Naive thymus-derived CD4-positive, alpha-beta T cell (primary cell): ENCODE results near the gene RAD51B. TPM values are rescaled to one million over a fixed set of nuclear protein-coding genes. Genes with fewer than 3 reads are reported as not detected.

Source experiments
- ATAC-seq: fragments of 150-1000 bp; cut with Tn5 transposase; 2 replicates; pipeline ENCODE4 v1.10.0; 2021; ENCODE audit warnings: mild to moderate bottlenecking, moderate library complexity
- CTCF ChIA-PET: fragments of 350-600 bp; sonication (Branson Sonifier 250); formaldehyde crosslinking; loops from one replicate; lab custom pipeline; 2021; ENCODE audit warnings: antibody characterized with exemption; lab: Charles Lee
- POLR2A ChIA-PET: fragments of 350-600 bp; sonication (Branson Sonifier 250); formaldehyde crosslinking; loops from one replicate; lab custom pipeline; 2021; ENCODE audit warnings: antibody characterized with exemption, inconsistent platforms; lab: Charles Lee
- DNase-seq, 9 donors: peaks; one replicate each; pipeline versions ENCODE4 v3.0.0 to v3.0.0-alpha.2; 2020 to 2022; ENCODE audit warnings: mixed read lengths in 1 of 9
- H3K27ac ChIP-seq: one replicate; pipeline ENCODE4 v1.7.0; 2013; ENCODE audit warnings: mild to moderate bottlenecking, low read depth, low read length, moderate library complexity
- H3K27me3 ChIP-seq, 2 donors: one replicate each; pipeline ENCODE4 v1.7.0; 2013; ENCODE audit warnings: low read length in 2 of 2, mild to moderate bottlenecking in 2 of 2, moderate library complexity in 2 of 2; ENCODE audit not compliant: control insufficient read depth in 2 of 2, insufficient read depth in 2 of 2
- H3K36me3 ChIP-seq, 3 experiments: 1 replicate in 2 of 3; 2 replicates in 1 of 3; pipeline ENCODE4 v1.7.0; 2013; ENCODE audit warnings: low read length in 3 of 3, mild to moderate bottlenecking in 3 of 3, moderate library complexity in 1 of 3; ENCODE audit not compliant: insufficient read depth in 3 of 3, control insufficient read depth in 2 of 3
- H3K4me1 ChIP-seq, 2 donors: one replicate each; pipeline ENCODE4 v1.7.0; 2013; ENCODE audit warnings: low read length in 2 of 2, mild to moderate bottlenecking in 2 of 2, moderate library complexity in 1 of 2; ENCODE audit not compliant: control insufficient read depth in 2 of 2, insufficient read depth in 2 of 2
- H3K4me3 ChIP-seq: 2 replicates; pipeline ENCODE4 v1.7.0; 2013; ENCODE audit warnings: mild to moderate bottlenecking, low read length
- H3K9me3 ChIP-seq, 3 experiments: 1 replicate in 2 of 3; 2 replicates in 1 of 3; pipeline ENCODE4 v1.7.0; 2013; ENCODE audit warnings: low read length in 3 of 3; ENCODE audit not compliant: control insufficient read depth in 2 of 3
- H3K27ac Mint-ChIP-seq, 9 donors: one replicate each; pipeline ENCODE4 v1.8.0; 2020 to 2022; ENCODE audit warnings: mixed read lengths in 9 of 9, mild to moderate bottlenecking in 8 of 9, moderate library complexity in 5 of 9, inconsistent platforms in 2 of 9
- H3K27me3 Mint-ChIP-seq, 5 donors: one replicate each; pipeline ENCODE4 v1.8.0; 2021 to 2022; ENCODE audit warnings: mixed read lengths in 5 of 5, mild to moderate bottlenecking in 1 of 5
- H3K36me3 Mint-ChIP-seq, 5 donors: one replicate each; pipeline ENCODE4 v1.8.0; 2020 to 2022; ENCODE audit warnings: mixed read lengths in 5 of 5, mild to moderate bottlenecking in 3 of 5, inconsistent platforms in 1 of 5
- H3K4me1 Mint-ChIP-seq, 7 donors: one replicate each; pipeline ENCODE4 v1.8.0; 2020 to 2022; ENCODE audit warnings: mixed read lengths in 7 of 7, mild to moderate bottlenecking in 3 of 7, inconsistent platforms in 1 of 7
- H3K4me3 Mint-ChIP-seq, 10 donors: one replicate each; pipeline ENCODE4 v1.8.0; 2020 to 2022; ENCODE audit warnings: mild to moderate bottlenecking in 10 of 10, mixed read lengths in 10 of 10, moderate library complexity in 6 of 10, inconsistent platforms in 2 of 10
- H3K9me3 Mint-ChIP-seq, 11 donors: one replicate each; pipeline ENCODE4 v1.8.0; 2020 to 2022; ENCODE audit warnings: mixed read lengths in 11 of 11, mild to moderate bottlenecking in 4 of 11, inconsistent platforms in 1 of 11, moderate library complexity in 1 of 11
- intact Hi-C, 2 donors: fragments of 100-400 bp; cut with micrococcal nuclease; formaldehyde crosslinking; loops; one replicate each; pipeline ENCODE4 v1.15.1; 2023
- polyA plus RNA-seq, 2 donors: library from polyadenylated mRNA; unstranded; fragments of 300-500 nt; fragmentation: Illumina TruSeq; gene quantifications; one replicate each; pipeline ENCODE4 v1.2.3, GENCODE V29; 2021
- total RNA-seq, 6 experiments: library from RNA in 5 of 6; stranded (reverse) in 5 of 6; gene quantifications; 1 replicate in 5 of 6; 2 replicates in 1 of 6; pipeline ENCODE4 v1.2.3 and lab custom pipeline; 2021 to 2026

RAD51B gene
- total and polyA plus RNA-seq, 7 experiments from 2014 or later: 15.0 to 42.2 (median 28.8) TPM

GRCh38 chr14:68039593-68039992, 220.0 kb downstream of the RAD51B start:
- no peak for ATAC-seq
- H3K9me3 ChIP-seq: no peaks in the 10 kb centered on the region
- no peaks in the 10 kb centered on the region for H3K27me3 ChIP-seq
- CTCF ChIA-PET: no interaction called here
- Mint-ChIP-seq H3K36me3 (peaks cover 0 to 16% (median 7%) of the 10 kb centered on the region in 5 donors), H3K27me3 (peaks cover 0 to 3% (median 0%) of the 10 kb centered on the region in 5 donors), H3K4me1 (peaks cover 0 to 7% (median 4%) of the 10 kb centered on the region in 7 donors), H3K9me3 (no peaks in the 10 kb centered on the region), H3K27ac (no peak overlapping the region), H3K4me3 (no peak overlapping the region)
- DNase-seq: no peak
- no peaks in the 10 kb centered on the region for H3K36me3 ChIP-seq
- no peak overlapping the region for H3K4me3 ChIP-seq
- no peak overlapping the region for H3K27ac ChIP-seq
- intact Hi-C loops: no loop called here
- POLR2A ChIA-PET: no interaction called here
- no peaks in the 10 kb centered on the region for H3K4me1 ChIP-seq

GRCh38 chr14:68040633-68041369, 221.2 kb downstream of the RAD51B start:
- Histone ChIP-seq H3K4me3 (no peak overlapping the region), H3K27me3 (no peaks in the 10 kb centered on the region), H3K9me3 (no peaks in the 10 kb centered on the region), H3K27ac (no peak overlapping the region), H3K4me1 (no peaks in the 10 kb centered on the region), H3K36me3 (no peaks in the 10 kb centered on the region)
- DNase-seq: no peak
- POLR2A ChIA-PET: no interaction called here
- CTCF ChIA-PET: no interaction called here
- no peak overlapping the region for H3K4me3 Mint-ChIP-seq
- peaks cover 0 to 7% (median 4%) of the 10 kb centered on the region in 7 donors for H3K4me1 Mint-ChIP-seq
- ATAC-seq: no peak
- H3K27ac Mint-ChIP-seq: no peak overlapping the region
- peaks cover 0 to 18% (median 7%) of the 10 kb centered on the region in 5 donors for H3K36me3 Mint-ChIP-seq
- intact Hi-C loops: no loop called here
- H3K27me3 Mint-ChIP-seq: peaks cover 0 to 3% (median 0%) of the 10 kb centered on the region in 5 donors
- no peaks in the 10 kb centered on the region for H3K9me3 Mint-ChIP-seq

GRCh38 chr14:68041876-68042354, 222.3 kb downstream of the RAD51B start:
- ATAC-seq (no peak), DNase-seq (no peak)
- Mint-ChIP-seq H3K4me1 (peaks cover 0 to 7% (median 4%) of the 10 kb centered on the region in 7 donors), H3K9me3 (no peaks in the 10 kb centered on the region), H3K27ac (no peak overlapping the region), H3K36me3 (peaks cover 0 to 19% (median 7%) of the 10 kb centered on the region in 5 donors), H3K27me3 (peaks cover 0 to 3% (median 0%) of the 10 kb centered on the region in 5 donors), H3K4me3 (no peak overlapping the region)
- intact Hi-C loops: no loop called here
- Histone ChIP-seq H3K36me3 (no peaks in the 10 kb centered on the region), H3K4me1 (no peaks in the 10 kb centered on the region), H3K9me3 (no peaks in the 10 kb centered on the region), H3K27me3 (no peaks in the 10 kb centered on the region), H3K4me3 (no peak overlapping the region), H3K27ac (no peak overlapping the region)
- POLR2A ChIA-PET: no interaction called here
- CTCF ChIA-PET: no interaction called here

GRCh38 chr14:68042586-68043210, 223.1 kb downstream of the RAD51B start:
- no peaks in the 10 kb centered on the region for H3K9me3 ChIP-seq
- Mint-ChIP-seq H3K4me3 (no peak overlapping the region), H3K27me3 (peaks cover 0 to 3% (median 0%) of the 10 kb centered on the region in 5 donors), H3K27ac (no peak overlapping the region), H3K9me3 (peaks cover 0 to 2% (median 0%) of the 10 kb centered on the region in 11 donors), H3K36me3 (peaks cover 0 to 21% (median 10%) of the 10 kb centered on the region in 5 donors), H3K4me1 (peaks cover 0 to 7% (median 4%) of the 10 kb centered on the region in 7 donors)
- no peaks in the 10 kb centered on the region for H3K4me1 ChIP-seq
- H3K27me3 ChIP-seq: no peaks in the 10 kb centered on the region
- intact Hi-C loops: no loop called here
- H3K36me3 ChIP-seq: no peaks in the 10 kb centered on the region
- no peak overlapping the region for H3K27ac ChIP-seq
- H3K4me3 ChIP-seq: no peak overlapping the region
- ChIA-PET POLR2A (no interaction called here), CTCF (no interaction called here)
- ATAC-seq: no peak
- DNase-seq: no peak

- CTCF ChIA-PET: no interaction called here
- H3K4me3 ChIP-seq: no peak overlapping the region
- no peaks in the 10 kb centered on the region for H3K27me3 ChIP-seq
- H3K36me3 Mint-ChIP-seq: peaks cover 0 to 25% (median 15%) of the 10 kb centered on the region in 5 donors
- H3K27ac ChIP-seq: no peak overlapping the region
- intact Hi-C loops: no loop called here
- H3K9me3 Mint-ChIP-seq: peaks cover 0 to 7% (median 0%) of the 10 kb centered on the region in 11 donors
- peaks cover 0 to 7% (median 4%) of the 10 kb centered on the region in 7 donors for H3K4me1 Mint-ChIP-seq
- POLR2A ChIA-PET: no interaction called here
- no peaks in the 10 kb centered on the region for H3K9me3 ChIP-seq
- no peak for DNase-seq
- no peaks in the 10 kb centered on the region for H3K4me1 ChIP-seq
- H3K27ac Mint-ChIP-seq: no peak overlapping the region
- no peak for ATAC-seq
- H3K36me3 ChIP-seq: no peaks in the 10 kb centered on the region
- H3K4me3 Mint-ChIP-seq: no peak overlapping the region
- H3K27me3 Mint-ChIP-seq: peaks cover 0 to 3% (median 0%) of the 10 kb centered on the region in 5 donors
Observed at GRCh38 chr14:68043752-68044151, 224.2 kb downstream of the RAD51B start.

GRCh38 chr14:68047906-68048305, 228.3 kb downstream of the RAD51B start:
- Histone ChIP-seq H3K36me3 (no peaks in the 10 kb centered on the region), H3K4me1 (no peaks in the 10 kb centered on the region), H3K27ac (no peak overlapping the region), H3K27me3 (no peaks in the 10 kb centered on the region), H3K4me3 (no peak overlapping the region), H3K9me3 (no peaks in the 10 kb centered on the region)
- CTCF ChIA-PET: no interaction called here
- Mint-ChIP-seq H3K27ac (no peak overlapping the region), H3K27me3 (no peaks in the 10 kb centered on the region), H3K36me3 (peaks cover 0 to 32% (median 13%) of the 10 kb centered on the region in 5 donors), H3K4me3 (no peak overlapping the region), H3K4me1 (no peaks in the 10 kb centered on the region), H3K9me3 (peaks cover 0 to 7% (median 0%) of the 10 kb centered on the region in 11 donors)
- intact Hi-C loops: no loop called here
- no peak for ATAC-seq
- POLR2A ChIA-PET: no interaction called here
- no peak for DNase-seq
